GM18951 (cell line): ENCODE data around the gene ZNF205.
A peak's percentile ranks its signal among the peaks of the same experiment; 100 is the strongest.
"Not testable (repeated sequence)": the region's sequence is repeated elsewhere in the genome, so short reads cannot be mapped to it uniquely, and the experiment has no call there.

Experiments
- POLR2A ChIP-seq: IDR thresholded peaks from 4 replicates; pipeline ENCODE4 v1.6.1; 2011; ENCODE audit warnings: mild to moderate bottlenecking; ENCODE audit not compliant: insufficient read length, insufficient read depth; ENCODE audit errors: extremely low read depth
- in situ Hi-C: fragments of 300-500 bp; cut with MboI; formaldehyde crosslinking; loops from one replicate; pipeline ENCODE4 v1.12.0; 2022; ENCODE audit warnings: low sequenced_read_pairs, mixed read lengths, inconsistent platforms; ENCODE audit not compliant: unreplicated experiment

The ZNF205 gene

DNA sequence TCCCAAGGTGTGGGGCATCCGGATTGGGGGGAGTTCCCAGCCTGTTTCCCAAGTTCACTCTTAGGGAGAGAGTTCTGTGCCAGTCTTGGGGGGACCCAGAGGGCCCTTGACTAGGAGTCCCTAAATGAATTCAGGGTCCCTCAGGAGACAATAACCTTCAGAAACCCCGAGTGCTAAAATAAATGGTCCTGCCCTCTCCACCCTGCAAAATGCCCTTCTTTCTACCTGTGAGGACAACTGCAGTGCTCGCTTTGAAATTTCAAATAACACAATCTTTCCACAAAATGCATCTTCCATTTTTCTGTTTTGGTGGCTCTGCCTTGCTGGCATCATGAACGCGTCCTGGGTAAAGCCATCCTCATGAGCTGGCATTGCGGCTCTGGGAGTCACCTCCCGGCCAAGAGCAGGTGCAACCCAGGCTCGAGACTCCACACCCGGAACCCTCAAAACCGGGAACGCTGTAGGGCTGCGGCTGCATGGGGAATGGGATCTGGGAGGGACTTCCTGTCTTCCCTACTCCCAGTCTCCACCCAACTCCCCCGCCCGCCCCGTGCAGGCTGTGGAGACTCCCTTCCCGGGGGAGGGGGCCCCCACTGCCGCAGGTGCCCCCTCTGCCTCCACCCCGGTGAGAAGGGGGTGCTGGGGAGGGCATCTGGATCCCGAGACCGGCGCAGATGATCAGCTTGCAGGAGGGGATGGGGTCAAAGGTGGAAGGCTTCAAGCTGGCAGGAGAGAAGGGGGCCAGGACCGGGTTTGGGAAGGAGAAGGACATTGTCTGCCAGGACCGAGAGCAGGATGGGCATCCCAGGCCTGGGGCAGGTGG, at the start of gene ZNF205:
Gene ZNF205, plus strand, starts transcription at position 529 of the 823 bp plus-strand sequence. CDS start 845 bp downstream, outside the sequence.
- peak; percentile 22 for TF ChIP-seq POLR2A
- in situ Hi-C loops: no loop called here

DNA sequence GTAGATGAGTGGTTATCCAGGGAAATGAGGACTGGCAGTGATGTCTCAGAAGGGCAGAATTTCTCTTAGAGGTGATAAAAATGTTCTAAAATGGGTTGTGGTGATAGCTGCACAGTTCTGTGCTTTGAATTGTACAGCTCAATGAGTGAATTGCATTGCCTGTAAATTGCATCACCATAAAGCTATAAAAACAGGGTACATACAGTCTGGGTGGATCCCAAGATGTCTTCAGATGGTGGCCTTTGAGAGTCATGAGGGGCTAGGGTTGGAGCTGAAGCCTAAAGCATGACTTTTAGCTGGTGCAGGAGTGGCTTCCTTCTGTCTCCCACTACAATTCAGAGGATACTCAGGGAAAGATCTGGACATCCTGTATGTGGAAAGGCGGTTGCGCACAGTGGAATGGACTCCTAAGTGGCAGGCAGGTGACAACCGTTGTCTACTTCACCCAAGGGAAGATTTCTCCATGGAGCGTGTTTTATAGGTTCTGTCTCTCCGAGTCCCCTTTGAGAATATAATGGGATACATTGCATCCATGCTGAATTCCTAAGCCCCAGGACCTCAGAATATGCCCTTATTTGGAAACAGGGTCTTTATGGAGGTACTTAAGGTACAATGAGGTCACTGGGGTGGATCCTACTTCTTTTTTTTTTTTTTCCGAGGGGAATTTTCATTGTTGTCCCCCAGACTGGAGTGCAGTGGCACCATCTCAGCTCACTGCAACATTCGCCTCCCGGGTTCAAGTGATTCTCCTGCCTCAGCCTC, 48.6 kb upstream of the ZNF205 start:
- in situ Hi-C loops: loop anchor here (5.0 kb wide), 1 partner anchor 63 kb away; no protein-coding TSS in a partner anchor

GRCh38 chr16:3065069-3065741, 47.2 kb upstream of the ZNF205 start, which contains the start of gene IL32:
IL32 (plus strand) TSS chr16:3065640; CDS start chr16:3065812, 172 bp downstream.
- in situ Hi-C loops: no loop called here
- TF ChIP-seq POLR2A: peak; percentile 24

More for the DNA sequence above, 48.6 kb upstream of the ZNF205 start:
- TF ChIP-seq POLR2A: no peak

- in situ Hi-C loops: no loop called here
These were observed 46.5 kb upstream of the ZNF205 start for GRCh38 chr16:3065742-3066439.

DNA sequence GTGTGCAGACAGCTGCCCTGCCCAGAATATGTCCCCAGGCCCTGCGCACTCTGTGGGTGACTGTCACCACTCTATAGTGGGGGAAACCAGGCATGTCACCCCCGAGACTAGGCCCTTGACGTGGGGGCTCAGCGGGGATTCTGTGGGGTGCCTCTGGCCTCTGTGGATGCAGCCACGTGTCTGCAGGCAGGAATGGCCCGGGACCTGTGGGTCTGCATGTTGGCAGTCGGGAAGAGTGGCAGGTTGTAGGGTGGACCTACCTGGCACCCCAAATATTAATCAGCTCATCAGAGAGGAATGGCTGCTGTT, 46.0 kb upstream of the ZNF205 start:
- no peak for TF ChIP-seq POLR2A
- in situ Hi-C loops: no loop called here

More at GRCh38 chr16:3065742-3066439, 46.5 kb upstream of the ZNF205 start:
- TF ChIP-seq POLR2A: no peak

DNA sequence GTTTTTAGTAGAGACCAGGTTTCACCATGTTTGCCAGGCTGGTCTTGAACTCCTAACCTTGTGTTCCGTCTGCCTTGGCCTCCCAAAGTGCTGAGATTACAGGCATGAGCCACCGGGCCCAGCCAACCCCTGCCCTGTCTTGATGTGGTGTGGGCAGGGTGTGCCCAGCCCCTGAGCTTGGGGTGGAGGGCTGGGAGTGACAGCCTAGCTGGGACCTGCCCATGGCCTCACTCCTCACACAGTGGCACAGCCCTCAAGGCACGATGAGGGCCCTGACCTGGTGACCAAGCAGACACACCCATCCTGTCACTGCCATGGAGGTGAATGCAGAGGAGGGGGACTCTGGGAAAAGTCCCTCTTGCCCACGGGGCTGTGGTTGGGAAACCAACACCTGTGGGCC, 43.9 kb upstream of the ZNF205 start:
- in situ Hi-C loops: no loop called here
- no peak for TF ChIP-seq POLR2A

DNA sequence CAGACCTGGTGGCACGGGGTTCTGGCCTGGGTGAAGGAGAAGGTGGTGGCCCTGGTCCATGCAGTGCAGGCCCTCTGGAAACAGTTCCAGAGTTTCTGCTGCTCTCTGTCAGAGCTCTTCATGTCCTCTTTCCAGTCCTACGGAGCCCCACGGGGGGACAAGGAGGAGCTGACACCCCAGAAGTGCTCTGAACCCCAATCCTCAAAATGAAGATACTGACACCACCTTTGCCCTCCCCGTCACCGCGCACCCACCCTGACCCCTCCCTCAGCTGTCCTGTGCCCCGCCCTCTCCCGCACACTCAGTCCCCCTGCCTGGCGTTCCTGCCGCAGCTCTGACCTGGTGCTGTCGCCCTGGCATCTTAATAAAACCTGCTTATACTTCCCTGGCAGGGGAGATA, 43.2 kb upstream of the ZNF205 start:
- in situ Hi-C loops: not testable (repeated sequence)

GRCh38 chr16:3070608-3071111, 41.7 kb upstream of the ZNF205 start:
- in situ Hi-C loops: no loop called here
- TF ChIP-seq POLR2A: no peak

- in situ Hi-C loops: no loop called here
- TF ChIP-seq POLR2A: no peak
These were observed 40.7 kb upstream of the ZNF205 start for GRCh38 chr16:3071655-3072054.

DNA sequence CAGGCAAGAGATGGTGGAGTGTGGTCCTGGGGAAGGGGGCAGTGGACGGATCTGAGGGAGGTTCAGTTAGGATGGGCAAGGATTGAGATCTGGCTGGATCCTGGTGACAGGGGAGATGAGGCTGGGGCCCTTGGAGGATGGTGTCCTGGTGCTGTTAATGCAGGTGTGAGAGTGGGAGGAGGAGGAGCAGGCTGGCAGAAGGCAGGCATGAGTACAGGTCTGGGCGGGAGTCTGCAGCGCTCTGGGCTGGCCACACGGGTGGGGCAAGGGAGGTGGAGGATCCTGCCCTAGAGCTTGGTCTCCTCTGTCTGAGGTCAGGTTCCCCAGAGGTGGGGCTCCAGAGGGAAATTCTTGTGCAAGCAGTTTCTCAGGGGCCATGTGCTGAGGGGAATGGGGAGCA, 40.2 kb upstream of the ZNF205 start:
- in situ Hi-C loops: not testable (repeated sequence)

DNA sequence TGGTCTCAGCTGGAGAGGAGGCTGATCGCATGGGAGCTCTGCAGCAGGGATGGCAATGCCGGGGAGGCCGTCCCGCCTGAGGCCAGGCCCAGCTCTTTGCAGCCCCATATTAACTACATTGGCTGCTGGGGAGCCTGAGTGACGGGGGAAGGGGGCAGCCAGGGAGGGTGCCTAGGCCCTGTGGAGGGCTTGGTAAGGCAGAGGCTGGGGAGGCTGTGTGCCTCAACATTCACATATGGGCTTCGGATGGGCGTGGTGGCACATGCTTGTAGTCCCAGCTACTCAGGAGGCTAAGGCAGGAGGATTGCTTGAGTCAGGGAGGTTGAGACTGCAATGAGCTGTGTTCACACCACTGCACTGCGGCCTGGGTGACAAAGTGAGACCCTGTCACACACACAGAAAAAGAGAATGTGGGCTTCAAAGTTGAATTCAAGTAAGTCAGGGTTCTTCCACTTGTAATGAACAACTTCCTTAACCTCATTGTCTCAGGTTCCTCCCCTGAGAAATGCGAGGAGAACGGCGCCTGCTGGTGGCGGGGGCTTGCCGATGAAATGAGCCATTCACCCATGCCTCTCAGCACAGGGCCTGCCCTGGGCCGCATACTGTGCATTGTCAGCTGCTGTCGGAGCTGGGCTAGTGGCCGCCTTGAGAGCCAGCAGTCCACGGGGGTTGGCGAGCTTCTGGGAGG, 39.7 kb upstream of the ZNF205 start:
- in situ Hi-C loops: not testable (repeated sequence)

GRCh38 chr16:3073448-3073847, 38.9 kb upstream of the ZNF205 start:
- no peak for TF ChIP-seq POLR2A
- in situ Hi-C loops: no loop called here
